Mucosa of gallbladder (tissue), 1 donor: ENCODE results near the gene TNC. TPM values are rescaled to one million over a fixed set of nuclear protein-coding genes. Genes with fewer than 3 reads are reported as not detected.

ENCODE experiments used
- total RNA-seq: library from RNA; stranded (reverse); gene quantifications from one replicate; pipeline ENCODE4 v1.2.1, GENCODE V29; 2021
- donor health status: DM: no; HTN: no; CAD: no.

The TNC gene
- total RNA-seq, 1 donor from 2014 or later = 29.4 TPM

Other genes with a start within 250 kb of the TNC start
- 2.8 TPM for gene TNFSF8, start 187.6 kb downstream of the TNC start, total RNA-seq